Activated CD4-positive, alpha-beta T cell treated with anti-CD3 and anti-CD28 coated beads for 4 hours (primary cell): ENCODE data around the gene PHACTR1.

Source experiments
- DNase-seq, 2 donors: peaks; one replicate each; pipeline ENCODE4 v3.0.0-alpha.2; 2020

The PHACTR1 gene

GRCh38 chr6:13172291-13172690 lies 455.7 kb downstream of the PHACTR1 start:
- DNase-seq: no peak

- DNase-seq: no peak
These were observed 458.5 kb downstream of the PHACTR1 start for GRCh38 chr6:13175087-13175486.

GRCh38 chr6:13175759-13176158 lies 459.2 kb downstream of the PHACTR1 start:
- no peak for DNase-seq

- no peak for DNase-seq
These were observed 461.1 kb downstream of the PHACTR1 start for GRCh38 chr6:13177664-13178063.

- DNase-seq: no peak
These were observed 461.5 kb downstream of the PHACTR1 start for GRCh38 chr6:13178107-13178506.

- DNase-seq: no peak
These were observed 464.0 kb downstream of the PHACTR1 start for GRCh38 chr6:13180538-13180937.

- no peak for DNase-seq
These were observed 464.8 kb downstream of the PHACTR1 start for GRCh38 chr6:13181393-13181792.

- no peak for DNase-seq
These were observed 467.0 kb downstream of the PHACTR1 start for GRCh38 chr6:13183415-13184088.

GRCh38 chr6:13184089-13184468 lies 467.5 kb downstream of the PHACTR1 start:
- no peak for DNase-seq

- no peak for DNase-seq
These were observed 468.0 kb downstream of the PHACTR1 start for GRCh38 chr6:13184547-13184946.

- no peak for DNase-seq
These were observed 470.3 kb downstream of the PHACTR1 start for GRCh38 chr6:13186861-13187260.

- no peak for DNase-seq
These were observed 471.1 kb downstream of the PHACTR1 start for GRCh38 chr6:13187692-13188091.

- no peak for DNase-seq
These were observed 471.7 kb downstream of the PHACTR1 start for GRCh38 chr6:13188306-13188705.

- no peak for DNase-seq
These were observed 473.1 kb downstream of the PHACTR1 start for GRCh38 chr6:13189710-13190109.

GRCh38 chr6:13190376-13190775 lies 473.8 kb downstream of the PHACTR1 start:
- no peak for DNase-seq

GRCh38 chr6:13191461-13191860 lies 474.9 kb downstream of the PHACTR1 start:
- DNase-seq: no peak

- DNase-seq: peak in 1 of 2 donors; percentile 8
These were observed 478.3 kb downstream of the PHACTR1 start for GRCh38 chr6:13194852-13195251.

- no peak for DNase-seq
These were observed 479.2 kb downstream of the PHACTR1 start for GRCh38 chr6:13195803-13196202.

- no peak for DNase-seq
These were observed 481.6 kb downstream of the PHACTR1 start for GRCh38 chr6:13198168-13198567.

- DNase-seq: no peak
These were observed 484.8 kb downstream of the PHACTR1 start for GRCh38 chr6:13201336-13201735.

- DNase-seq: no peak
These were observed 486.6 kb downstream of the PHACTR1 start for GRCh38 chr6:13203145-13203544.

GRCh38 chr6:13205106-13205505 lies 488.5 kb downstream of the PHACTR1 start:
- DNase-seq: no peak

- DNase-seq: no peak
These were observed 495.5 kb downstream of the PHACTR1 start for GRCh38 chr6:13212096-13212495.

- no peak for DNase-seq
These were observed 496.0 kb downstream of the PHACTR1 start for GRCh38 chr6:13212538-13212937.

GRCh38 chr6:13215390-13215789 lies 498.8 kb downstream of the PHACTR1 start:
- no peak for DNase-seq
